GM18498 (cell line): Measurements from ENCODE around the gene NWD2.
A peak's percentile ranks its signal among the peaks of the same experiment; 100 is the strongest.

ENCODE experiments used
- ATAC-seq: cut with Tn5 transposase; IDR thresholded peaks from one replicate; pipeline ENCODE4 v1.9.1; 2021; ENCODE audit warnings: mild to moderate bottlenecking, moderate library complexity; ENCODE audit not compliant: unreplicated experiment

The NWD2 gene

GRCh38 chr4:37438564-37439279 lies 194.2 kb downstream of the NWD2 start:
- no peak for ATAC-seq

DNA sequence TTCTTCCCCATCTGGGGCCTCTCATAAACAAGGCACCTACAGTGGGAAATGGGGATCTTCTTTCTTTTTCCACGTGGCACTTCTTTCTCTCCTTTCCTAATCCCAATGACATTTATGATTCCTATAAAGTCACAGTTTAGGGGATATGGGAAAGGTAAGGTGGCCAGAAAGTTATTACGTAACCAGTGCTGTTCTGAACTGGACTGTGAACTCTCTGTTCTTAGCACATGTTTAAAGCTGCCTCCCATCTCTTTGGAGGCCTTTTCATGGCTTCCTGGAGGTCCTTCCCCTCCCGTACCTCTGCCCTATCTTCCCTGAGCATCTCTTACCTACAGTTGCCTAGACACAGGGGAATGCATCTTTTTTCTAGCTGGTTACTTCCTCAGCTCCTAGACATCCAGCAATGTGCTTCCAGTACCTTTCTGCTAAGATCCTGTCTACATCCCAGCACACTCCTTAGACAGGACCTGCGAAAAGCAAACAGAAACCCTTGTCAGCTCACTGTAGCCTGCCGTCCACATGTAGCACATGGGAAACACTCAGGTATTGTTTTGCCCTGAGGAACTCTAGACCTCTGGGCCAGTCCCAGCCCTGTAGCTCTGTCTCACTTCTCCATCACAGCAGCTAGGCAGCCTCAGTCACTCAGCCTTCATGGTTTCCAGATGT lies 195.4 kb downstream of the NWD2 start:
- no peak for ATAC-seq

DNA sequence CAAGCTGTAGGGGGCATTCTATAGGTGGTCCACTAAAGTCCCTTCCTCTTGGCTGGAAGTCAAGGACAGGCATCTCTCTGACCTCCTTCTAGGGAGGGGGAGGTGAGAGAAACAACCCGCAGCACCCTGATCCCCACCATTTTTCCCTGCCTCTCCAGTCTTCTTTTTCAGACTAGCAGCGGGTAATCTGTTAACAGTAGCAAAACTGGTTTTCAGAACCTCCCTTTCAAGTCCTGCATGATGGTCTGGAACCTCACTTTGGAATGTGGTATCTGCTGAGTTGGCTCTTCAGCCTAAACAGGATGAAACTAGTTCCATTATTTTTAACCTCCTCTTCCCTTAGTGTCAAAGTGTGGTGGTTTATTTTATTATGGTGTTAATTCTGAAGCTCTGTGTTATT lies 196.0 kb downstream of the NWD2 start:
- ATAC-seq: no peak

DNA sequence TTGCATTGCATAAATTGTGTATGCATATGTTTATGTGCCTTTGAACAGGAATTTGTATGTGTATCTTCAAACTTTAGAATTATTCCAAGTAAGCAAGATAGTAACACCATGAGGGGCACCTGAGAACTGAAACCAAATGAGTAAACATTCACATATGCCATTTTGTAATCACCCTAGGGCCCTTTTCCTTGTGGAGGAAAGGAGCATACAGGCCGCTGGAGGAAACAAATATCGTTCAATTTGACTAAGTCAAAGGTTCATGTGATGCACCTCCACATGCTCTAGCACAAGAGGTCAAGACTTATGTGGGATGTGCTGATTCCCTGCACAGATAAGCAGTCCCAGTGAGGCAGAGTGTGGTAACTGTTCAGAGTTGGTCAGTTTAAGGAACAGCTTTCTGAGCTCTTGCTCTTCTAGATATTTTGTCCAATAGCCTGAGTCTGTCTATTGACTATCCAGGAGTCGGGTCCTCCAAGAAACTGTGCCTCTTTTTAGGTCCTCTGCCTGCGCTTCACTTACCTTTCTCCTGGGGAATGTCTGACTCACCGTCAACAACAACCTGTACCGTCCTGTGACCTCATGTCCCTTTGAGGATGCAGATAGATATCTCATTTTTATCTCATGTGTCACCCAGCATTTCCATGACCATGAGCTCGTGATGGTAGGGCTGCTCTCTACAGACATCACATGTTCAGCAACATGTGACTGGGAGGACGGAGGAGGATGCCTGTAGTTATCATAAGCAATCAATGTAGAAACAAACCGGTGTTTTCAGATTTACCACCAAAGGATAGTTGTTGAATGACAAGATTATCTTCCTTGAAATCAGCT lies 196.9 kb downstream of the NWD2 start:
- ATAC-seq: no peak

DNA sequence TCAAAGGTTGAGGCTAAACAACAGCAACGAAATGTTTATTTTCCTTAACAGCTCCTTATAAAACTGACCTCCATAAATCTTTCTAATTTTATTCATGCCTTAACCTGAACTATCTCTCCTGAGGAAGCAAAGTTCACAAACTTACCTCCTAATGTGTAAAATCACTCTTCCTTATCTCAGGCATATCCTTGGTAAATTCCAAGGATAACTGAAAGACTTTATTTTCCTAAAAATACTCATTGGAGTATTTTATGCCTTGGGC lies 197.4 kb downstream of the NWD2 start:
- no peak for ATAC-seq

DNA sequence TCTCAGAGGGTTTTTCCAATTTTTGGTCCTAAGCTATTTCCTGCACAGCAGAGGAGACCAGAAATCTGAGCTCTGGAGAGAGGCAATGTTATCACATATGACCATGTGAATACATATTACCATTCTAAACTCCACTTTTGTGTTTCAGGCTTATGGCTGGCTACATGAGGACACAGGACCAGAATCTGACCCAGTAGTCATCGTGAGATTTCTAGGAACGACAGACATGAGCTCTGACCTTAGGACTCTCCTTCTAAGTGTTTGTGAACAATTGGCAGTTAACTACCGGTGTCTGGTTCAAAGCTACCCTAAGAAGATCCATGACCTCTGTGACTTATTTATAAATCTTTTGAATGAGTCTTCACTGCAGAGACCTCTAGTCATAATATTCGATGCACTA lies 198.6 kb downstream of the NWD2 start:
- no peak for ATAC-seq

DNA sequence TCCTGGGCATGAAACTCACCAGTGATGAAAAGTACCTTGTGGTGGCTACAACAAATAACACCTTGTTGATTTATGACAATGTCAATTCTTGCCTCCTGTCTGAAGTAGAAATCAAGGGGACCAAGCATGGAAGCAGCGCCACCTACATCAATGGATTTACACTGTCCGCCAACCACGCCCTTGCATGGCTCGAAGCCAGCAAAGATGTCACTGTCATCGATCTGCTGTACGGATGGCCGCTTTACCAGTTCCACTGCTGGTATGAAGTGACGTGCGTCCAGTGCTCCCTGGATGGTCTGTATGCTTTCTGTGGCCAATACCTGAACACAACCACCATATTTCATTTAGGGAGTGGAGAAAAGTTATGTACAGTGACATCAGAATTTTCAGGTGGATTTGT lies 200.5 kb downstream of the NWD2 start:
- ATAC-seq: no peak

DNA sequence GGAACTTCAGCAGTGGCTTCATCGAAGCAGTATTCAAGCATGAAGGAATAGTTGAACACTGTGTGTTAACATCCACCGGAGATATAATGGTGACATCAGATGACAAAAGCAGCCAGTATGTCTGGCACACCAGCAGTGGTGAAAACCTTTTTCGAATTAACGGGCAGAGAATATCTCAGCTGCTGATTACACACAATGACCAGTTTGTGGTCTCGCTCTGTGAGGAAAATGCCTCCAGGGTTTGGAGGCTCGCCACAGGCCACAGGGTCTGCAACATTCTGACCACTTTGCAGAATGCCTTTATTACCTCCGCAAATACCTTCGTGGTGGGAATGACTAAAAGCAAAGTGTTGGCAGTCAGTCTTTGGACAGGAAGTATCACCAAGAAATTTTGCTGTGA lies 201.5 kb downstream of the NWD2 start:
- no peak for ATAC-seq

DNA sequence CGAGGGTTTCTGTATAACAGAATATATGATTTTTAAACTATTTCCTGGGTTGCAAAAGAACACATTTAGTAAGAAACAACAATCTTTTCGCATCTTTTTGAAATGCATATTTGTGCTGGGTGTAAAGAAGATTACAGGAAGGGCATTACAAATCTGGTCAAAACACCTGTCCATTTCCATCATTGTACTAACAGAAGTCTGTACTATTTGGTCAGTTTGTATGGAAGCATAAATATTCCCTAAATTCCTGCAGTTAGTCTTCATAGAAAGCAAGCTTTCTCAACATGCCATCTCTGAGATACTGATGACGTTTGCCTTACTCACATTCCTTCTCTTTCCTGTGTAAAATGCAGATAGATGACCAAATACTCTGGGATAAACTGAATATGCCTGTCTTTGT lies 203.3 kb downstream of the NWD2 start:
- ATAC-seq: no peak

DNA sequence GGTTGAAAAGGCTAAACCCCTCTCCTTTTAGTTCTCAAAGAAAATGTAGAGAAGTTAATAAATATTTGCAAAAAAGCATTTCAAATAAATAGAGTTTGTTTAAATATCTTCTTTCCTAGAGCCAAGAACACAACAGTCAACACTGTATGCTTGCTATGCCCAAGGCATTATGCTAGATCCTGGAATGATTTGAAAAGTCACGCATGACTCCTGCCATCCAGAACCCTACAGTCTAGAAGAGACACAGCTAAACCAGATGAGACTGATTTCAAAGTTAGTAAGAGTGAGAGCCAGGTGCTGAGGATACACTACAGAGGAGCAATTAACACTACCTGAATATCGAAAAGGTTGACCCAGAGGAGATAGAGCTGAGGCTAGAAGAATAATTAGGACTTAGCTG lies 205.8 kb downstream of the NWD2 start:
- no peak for ATAC-seq

- no peak for ATAC-seq
Observed at GRCh38 chr4:37450911-37451310, 206.4 kb downstream of the NWD2 start.

- ATAC-seq: no peak
Observed at GRCh38 chr4:37451656-37452055, 207.1 kb downstream of the NWD2 start.

DNA sequence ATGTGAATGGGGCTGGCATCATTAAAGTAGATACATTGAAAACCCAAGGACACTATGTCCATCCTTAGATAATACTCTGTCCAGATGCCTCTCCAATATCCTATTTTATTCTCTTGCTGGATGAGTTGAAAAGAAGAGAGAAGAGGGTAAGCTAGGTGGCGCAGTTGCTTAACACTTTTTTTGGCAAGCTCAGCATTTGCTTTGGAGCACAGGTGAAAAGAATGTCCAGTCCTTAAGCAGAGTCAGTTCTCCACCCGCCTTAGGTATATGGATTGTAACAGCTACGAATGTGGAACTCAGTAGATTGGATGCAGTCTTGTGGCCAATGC lies 208.4 kb downstream of the NWD2 start:
- peak; percentile 61 for ATAC-seq

DNA sequence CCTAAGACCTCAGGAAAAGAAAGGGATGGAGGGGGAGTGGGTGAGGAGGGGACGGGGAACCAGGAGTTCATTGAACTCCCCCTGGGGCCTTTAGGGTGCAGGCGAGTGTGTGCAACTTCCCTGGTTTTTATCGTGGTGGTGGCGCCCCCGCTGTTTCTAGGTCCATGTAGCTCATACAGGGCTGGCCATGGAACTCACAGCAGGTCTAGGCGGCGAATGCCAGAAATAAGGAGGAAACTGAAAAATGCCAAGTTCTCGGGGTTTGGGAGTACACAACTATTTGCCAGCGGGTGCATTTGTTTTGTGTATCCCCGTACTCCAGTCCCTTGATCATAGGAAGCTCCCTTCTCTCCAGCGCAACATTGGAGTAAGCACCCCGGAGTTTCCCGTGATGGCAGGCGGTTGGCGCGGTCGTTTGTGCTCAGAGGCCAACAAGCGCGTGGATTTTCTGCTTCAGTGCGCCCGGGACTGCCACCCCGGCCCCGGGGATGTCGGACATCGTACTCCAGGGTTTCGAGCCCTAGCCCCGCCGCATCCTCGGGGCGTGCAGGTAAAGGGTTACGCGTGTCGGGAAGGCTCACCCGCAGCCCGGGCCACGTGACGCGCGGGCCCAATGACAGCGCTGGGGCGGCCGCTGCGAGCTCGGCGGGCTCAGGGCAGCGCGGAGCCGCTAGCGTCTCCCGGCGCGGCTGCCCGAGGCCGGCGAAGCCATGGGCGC lies 208.9 kb downstream of the NWD2 start:
- ATAC-seq: peak; percentile 83

DNA sequence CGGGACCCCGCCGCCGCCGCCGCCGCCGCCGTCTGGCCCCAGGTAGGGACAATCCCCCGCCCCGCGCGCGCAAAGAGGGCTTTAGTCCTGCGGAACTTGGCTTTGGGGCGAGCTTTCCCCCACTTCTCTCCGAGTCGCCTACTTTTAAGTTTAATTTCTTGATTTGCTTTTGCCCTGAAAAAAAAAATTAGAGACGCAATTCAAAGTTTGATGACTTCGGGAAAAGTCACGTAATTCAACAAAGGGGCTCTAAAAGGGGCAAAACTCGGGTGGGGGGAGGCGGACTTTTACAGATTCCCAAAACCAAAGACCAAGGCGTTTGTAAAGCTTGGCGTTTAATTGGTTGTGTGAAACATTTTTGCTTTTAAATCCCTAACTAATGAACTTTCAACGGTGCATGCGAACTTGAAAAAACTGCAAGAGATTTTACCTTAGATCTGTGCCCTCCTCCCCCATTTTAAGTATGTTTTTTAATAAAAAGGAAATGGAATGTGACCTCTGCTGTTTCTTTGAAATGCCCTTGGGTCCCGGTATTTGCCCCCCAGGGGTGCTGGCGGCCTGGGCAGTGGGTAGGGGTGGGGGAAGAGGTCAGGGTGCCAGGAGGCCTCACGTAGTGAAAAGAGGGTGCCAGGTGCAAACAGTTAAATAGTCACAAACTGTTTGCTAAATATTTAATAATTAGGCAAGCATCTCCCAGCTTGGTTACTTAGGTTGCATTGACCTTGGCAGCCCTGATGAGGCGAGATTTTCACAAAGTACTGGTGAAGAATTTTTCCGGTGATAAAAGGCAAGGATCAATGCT lies 209.7 kb downstream of the NWD2 start:
- no peak for ATAC-seq

- ATAC-seq: no peak
Observed at GRCh38 chr4:37455301-37456131, 211.0 kb downstream of the NWD2 start.

GRCh38 chr4:37461801-37462200 lies 217.3 kb downstream of the NWD2 start:
- ATAC-seq: no peak

- no peak for ATAC-seq
Observed at GRCh38 chr4:37463033-37463856, 218.7 kb downstream of the NWD2 start.
